OCI-LY1 (cell line): ENCODE results near the gene B3GALT6.

Experiments used
- EZH2 ChIP-seq: fragments of 200-600 bp; sonication (generic), shearing (Covaris generic); IDR thresholded peaks from 2 replicates; pipeline ENCODE4 v1.8.0; 2017; ENCODE audit warnings: borderline replicate concordance, mixed run types, mild to moderate bottlenecking, antibody characterized with exemption, low read length, moderate library complexity, mixed read lengths
- TF ChIP-seq, protein P1 (sequence below): fragments of 200-600 bp; sonication (generic), shearing (Covaris generic); IDR thresholded peaks from 2 replicates; pipeline ENCODE4 v1.5.1; 2017; ENCODE audit warnings: mild to moderate bottlenecking, antibody characterized with exemption, low read length, moderate library complexity, mixed read lengths

DNA sequence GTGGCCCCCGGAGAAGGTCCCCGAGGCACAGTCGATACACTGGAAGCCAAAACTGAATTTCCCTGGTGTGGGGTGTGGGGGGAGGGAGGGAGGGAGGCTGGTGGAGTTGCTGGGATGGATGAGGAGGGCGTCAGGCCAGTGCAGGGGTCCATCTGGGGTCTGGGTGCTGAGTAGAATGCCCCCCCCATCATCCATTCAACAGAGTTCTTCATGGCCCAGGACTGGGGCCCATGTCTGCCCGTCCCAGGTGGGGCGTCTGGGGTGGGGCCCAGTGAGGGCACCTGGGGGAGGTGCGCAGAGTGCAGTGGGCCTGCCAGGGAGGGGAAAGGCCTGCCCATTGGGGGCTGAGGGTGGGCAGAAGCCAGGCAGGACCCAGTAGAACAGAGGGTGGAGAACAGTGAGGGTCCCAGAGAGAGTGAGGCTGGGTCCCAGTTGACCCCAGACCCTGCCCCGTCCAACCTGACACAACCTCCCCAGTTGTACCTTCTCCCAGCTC, 27.6 kb upstream of the B3GALT6 start:
- TF ChIP-seq, protein P1, sequence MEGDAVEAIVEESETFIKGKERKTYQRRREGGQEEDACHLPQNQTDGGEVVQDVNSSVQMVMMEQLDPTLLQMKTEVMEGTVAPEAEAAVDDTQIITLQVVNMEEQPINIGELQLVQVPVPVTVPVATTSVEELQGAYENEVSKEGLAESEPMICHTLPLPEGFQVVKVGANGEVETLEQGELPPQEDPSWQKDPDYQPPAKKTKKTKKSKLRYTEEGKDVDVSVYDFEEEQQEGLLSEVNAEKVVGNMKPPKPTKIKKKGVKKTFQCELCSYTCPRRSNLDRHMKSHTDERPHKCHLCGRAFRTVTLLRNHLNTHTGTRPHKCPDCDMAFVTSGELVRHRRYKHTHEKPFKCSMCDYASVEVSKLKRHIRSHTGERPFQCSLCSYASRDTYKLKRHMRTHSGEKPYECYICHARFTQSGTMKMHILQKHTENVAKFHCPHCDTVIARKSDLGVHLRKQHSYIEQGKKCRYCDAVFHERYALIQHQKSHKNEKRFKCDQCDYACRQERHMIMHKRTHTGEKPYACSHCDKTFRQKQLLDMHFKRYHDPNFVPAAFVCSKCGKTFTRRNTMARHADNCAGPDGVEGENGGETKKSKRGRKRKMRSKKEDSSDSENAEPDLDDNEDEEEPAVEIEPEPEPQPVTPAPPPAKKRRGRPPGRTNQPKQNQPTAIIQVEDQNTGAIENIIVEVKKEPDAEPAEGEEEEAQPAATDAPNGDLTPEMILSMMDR, result no peak
- TF ChIP-seq EZH2, result no peak
